NCI-H2029 (cell line): ENCODE results near the gene DDX20.

Experiments
- DNase-seq: peaks from one replicate; lab custom pipeline; 2025; lab: John Stamatoyannopoulos, UW

The DDX20 gene, protein sequence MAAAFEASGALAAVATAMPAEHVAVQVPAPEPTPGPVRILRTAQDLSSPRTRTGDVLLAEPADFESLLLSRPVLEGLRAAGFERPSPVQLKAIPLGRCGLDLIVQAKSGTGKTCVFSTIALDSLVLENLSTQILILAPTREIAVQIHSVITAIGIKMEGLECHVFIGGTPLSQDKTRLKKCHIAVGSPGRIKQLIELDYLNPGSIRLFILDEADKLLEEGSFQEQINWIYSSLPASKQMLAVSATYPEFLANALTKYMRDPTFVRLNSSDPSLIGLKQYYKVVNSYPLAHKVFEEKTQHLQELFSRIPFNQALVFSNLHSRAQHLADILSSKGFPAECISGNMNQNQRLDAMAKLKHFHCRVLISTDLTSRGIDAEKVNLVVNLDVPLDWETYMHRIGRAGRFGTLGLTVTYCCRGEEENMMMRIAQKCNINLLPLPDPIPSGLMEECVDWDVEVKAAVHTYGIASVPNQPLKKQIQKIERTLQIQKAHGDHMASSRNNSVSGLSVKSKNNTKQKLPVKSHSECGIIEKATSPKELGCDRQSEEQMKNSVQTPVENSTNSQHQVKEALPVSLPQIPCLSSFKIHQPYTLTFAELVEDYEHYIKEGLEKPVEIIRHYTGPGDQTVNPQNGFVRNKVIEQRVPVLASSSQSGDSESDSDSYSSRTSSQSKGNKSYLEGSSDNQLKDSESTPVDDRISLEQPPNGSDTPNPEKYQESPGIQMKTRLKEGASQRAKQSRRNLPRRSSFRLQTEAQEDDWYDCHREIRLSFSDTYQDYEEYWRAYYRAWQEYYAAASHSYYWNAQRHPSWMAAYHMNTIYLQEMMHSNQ

DNA sequence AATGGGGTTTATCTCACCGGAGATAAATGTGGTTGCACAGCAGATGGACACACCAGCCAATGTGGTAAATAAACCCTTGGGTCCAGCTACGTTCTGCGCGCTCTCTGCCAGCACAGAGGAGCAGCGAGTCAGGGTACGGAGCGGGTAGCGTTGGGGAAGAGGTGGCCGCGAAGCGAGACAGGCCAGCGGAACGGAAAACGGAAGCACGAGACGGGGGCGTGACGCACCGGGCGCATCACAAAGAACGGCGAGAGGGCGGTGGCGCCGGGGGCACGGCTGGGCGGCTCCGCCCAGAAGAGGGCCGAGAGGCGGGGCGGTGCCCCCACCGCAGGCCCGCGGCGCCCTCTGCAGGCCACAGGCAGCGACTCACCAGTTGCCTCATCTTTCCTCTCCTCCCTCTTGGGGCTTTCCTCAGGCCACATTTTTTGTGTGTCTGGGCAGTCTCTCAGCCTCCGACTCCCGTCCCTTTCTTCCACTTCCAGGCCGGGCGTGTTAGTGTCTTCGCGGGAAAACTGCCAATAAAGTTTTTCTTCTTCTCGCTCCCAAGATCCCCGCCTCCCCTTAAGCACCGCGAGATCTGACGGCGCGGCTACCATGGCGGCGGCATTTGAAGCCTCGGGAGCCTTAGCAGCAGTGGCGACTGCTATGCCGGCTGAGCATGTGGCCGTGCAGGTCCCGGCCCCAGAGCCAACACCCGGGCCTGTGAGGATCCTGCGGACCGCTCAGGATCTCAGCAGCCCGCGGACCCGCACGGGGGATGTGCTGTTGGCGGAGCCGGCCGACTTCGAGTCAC is at the start of gene DDX20:
DDX20 (plus strand) TSS at position 571 of the 793 bp plus-strand sequence; CDS start at position 595, 24 bp downstream.
- DNase-seq = peak; percentile 91

DNA sequence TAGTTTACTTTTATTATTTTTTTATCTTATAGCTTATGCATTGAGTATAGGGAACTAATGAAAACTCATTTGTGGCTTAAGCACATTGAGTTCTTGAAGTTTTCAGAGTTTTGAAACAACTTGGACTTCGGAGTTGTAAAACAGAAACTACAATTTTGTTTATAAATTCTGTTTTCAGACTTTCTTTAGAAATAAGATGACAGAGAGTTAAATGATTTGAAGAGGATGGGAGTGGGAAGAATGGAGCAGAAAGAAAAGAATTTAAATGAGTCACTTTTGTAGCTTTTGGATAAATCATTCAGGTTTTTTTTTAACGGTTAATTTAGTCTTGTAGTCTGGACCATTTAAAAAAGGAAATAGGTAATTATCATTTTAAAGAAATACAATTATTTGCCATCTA is 48.8 kb upstream of the DDX20 start:
- no peak for DNase-seq

DNA sequence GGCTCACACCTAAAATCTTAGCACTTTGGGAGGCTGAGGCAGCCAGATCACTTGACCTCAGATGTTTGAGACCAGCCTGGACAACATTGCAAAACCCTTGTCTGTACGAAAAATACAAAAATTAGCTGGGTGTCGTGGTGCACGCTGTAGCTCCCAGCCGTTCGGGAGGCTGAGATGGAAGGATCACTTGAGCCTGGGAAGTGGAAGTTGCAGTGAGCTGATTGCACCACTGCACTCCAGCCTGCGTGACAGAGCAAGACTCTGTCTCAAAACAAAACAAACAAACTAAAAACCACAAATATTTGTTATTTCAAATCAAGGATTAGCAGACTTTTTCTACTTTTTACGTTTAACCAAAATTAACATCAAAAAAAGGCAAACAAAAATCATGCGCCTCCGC is 47.8 kb upstream of the DDX20 start:
- DNase-seq = no peak

DNA sequence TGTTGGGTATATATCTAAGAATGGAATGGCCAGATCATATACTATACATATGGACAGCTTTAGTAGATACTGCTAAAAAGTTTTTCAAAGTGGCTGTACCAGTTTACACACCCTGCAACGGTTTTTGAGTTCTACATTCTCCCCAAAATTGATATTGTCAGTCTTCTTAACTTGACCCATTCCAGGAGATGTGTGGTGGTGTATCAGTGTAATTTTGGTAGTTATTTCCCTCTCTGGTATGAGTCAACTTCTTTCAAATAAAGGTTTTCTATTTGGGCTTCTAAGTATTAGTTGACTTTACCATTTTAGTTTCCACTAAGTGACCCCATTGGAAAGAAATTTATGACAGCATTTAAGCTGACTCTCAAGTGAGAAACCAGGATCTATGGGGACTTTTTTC is 45.7 kb upstream of the DDX20 start:
- DNase-seq = no peak

DNA sequence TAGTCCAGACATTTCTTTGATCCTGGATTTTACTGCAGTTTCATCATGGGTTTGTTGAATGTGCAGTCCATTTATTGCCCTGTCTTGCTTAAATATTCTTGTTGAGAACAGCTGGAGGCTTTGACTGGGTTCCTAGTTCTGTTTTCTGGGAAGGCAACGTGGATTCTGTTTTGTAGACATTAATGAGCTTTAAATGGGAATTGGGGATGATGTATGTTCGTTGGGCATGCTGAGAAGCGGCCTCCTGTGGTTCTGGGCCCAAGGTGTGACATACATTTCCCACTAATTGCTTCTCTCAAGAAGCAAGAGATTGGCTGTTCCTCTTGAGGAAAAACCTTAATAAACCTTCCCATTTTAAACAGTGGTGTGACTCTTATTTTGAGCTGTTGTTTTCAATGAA is 39.4 kb upstream of the DDX20 start:
- no peak for DNase-seq

DNA sequence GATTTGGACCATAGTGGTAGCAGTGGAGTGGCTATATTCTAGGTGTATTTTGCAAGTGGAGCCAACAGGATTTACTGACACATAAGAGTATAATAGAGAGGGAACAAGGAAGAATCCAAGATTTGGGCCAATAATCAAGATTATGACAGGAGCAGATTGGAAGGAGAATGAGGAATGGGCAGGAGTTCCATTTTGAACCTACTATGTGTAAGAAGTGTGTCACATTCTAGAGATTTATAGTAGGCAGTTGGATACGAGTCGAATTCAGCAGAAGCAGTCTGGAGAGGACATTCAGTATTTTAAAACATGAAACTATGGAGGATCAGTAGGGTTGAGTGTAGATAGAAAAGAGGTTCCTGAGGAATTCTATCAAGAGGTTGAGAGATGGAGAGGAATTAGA is 38.3 kb upstream of the DDX20 start:
- DNase-seq = no peak

DNA sequence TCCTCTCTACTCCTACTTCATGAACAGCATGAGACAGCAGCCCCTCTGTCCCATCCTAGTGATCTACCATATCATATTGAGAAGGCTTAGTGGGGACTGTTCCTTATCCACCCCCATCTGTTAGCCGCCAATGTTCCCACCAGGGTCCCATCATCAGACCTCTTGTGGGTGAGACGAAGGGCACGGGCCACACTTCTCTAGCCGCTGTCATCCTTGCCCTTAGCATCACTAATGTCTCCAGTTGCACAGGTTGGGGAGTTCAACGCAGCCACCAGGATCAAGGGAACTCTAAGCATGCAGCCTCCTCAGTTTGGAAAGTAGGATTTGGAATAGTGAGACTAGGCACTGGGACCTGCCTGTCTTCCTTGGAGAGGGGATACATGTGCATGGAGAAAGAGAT is 36.6 kb upstream of the DDX20 start:
- DNase-seq = no peak

DNA sequence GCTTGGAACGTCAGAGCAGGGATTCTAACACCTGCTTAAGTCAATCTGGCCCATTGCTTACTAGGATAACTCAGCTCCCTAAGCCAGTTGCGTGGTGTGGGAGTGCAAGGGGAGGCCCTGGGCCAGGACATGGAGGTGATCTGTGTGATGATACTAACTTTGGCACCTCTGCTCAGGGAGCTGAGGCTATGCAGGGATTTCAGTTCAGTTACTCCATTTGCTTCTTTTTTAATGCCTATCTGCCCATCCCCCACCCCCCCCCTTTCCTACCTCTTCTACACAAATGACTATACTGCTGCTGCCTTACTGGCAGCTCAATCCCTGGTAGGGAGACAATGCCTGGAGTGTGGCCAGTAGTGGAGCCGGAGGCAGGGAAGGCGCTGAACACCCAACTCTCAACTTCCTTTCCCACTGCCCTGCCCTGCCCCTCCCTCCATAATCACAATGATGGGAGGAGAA is 36.0 kb upstream of the DDX20 start:
- no peak for DNase-seq

DNA sequence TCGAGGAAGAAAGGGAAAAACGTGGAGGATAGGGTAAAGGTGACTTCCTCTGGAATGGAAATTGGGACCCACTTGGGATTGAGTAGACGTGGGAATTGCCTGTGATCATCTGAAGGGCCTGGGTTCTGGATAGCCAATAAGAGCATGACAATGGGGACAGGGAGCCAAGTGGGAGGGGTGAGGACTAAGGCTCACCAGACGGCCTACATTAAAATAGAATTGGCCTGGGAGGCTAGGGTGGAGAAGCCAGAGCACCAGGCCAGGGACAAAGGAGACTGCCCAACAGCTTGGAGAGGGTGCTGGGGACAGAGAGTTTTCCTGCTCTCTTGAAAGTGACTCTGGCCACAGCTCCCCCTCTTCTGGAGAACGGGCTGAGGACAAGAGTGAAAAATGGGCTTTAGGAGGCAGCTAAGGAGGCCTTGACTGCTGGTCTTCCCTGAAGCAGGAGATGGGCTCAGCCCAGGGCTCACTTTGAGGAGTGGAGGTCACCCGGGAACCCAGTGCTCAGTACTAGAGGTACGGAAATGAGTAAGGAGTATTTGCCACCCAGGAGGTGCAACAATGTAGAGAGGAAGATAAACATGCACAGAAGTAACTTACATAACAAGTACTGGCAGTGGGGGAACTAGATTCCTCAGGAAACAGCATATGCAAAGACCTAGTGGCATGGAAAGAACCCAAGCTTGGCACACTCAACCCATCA is 35.3 kb upstream of the DDX20 start:
- no peak for DNase-seq

DNA sequence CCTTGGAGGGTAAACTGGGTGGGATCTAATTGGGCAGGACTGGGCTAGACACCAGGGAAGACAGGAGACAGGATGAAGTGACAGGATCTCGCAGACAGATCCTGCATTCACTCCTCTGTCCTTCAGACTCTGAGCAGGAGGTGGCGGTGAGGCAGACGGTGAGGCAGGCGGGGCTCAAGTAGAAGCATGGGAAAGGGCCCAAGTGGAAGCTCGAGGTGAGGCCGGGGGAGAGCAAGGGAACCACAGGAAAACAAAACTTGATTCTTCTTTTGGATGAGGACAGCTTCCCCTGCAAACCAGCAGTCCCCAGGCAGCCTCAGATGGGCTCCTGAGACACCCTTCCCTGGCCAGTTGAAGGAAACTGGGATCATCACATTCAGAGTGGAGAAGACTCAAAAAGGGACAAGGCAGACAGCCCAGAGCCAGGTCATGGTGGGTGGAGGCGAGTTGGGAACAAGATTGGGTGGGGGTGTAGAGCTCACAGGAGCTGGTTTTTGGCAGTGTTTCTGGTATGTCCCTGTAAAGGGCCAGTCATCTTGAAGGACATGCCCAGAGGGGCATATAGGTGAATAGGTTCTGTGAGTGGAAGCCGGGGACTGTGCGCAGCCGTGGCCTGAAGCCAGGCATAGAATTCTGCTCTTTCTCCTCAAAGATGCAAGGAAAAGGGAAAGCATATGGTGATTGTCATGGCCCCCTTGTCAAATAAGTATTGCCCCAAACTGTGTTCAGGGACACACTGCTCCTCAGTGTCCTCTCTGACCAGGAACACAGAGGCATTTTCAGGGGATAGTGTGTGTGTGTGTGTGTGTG is 34.5 kb upstream of the DDX20 start:
- no peak for DNase-seq

DNA sequence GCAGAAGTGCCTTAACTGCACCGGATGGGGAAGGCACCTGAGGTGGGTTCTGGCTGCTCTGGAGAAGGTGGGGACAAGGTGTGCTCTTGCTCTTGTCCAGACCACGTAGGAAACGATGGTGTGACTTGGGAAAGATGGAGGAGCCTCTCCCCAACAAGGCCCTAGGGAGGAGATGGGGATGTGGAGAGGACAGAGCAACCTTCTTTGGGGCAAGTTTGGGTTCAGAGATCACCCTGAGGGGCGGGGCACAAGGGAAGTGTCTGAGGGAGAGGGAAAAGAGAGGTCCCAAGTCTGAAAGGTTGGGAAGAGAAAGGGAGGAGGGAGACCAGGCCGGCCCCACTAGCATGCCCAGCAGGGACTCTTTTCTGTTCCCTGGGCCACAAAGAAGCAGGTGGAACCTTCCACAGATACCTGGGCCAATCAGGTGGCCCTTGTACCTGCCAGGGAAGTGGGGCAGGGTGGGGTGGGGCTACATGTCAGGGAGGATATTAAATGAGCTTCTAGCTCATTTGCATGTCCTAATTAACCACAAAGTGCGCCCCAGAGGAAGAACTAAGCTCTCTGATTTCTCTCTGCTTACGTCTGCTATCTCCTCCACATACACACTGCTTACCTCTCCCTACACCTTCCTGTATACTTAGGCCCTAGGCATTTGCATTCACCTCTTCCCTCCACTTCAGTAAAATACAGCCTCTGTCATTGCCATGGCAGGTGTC is 32.5 kb upstream of the DDX20 start:
- DNase-seq = no peak

DNA sequence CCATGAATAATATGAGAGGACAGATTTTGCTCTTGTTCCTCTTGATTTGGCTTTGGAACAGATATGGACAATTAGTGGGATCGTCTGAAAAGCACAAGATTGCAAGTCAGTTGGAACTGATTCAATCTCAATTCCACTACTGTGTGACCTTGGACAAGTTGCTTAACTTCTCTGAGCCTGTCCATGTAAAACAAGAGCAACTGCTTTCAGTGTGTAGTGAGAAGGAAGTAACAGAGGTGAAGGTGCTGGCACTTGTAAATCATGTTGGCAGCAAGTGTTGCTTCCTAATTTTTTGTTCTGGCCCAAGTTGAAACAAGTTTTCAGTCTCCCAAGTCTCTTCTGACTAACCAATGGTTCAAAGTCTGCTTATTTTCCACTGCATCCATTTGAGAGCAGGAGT is 31.8 kb upstream of the DDX20 start:
- no peak for DNase-seq

DNA sequence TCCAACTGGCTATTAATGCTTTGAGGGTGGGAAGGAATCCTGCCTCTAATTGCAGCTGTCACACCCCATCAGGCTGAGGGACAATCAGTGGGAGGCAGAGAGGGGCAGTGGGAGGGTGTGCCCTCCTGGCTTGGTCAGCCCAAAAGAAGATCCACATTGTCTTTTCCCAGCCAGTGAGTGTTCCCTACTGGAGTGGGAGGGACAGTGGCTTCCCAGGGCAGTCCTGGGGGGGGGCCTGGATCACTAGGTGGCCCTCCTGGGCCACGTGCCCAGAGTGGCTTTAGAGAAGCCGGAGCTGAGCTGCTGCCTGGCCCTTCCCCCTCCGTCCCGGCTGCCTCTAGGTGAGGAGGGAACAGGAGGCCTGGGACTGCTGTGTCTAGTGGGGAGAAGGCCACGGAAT is 30.5 kb upstream of the DDX20 start:
- DNase-seq = no peak

DNA sequence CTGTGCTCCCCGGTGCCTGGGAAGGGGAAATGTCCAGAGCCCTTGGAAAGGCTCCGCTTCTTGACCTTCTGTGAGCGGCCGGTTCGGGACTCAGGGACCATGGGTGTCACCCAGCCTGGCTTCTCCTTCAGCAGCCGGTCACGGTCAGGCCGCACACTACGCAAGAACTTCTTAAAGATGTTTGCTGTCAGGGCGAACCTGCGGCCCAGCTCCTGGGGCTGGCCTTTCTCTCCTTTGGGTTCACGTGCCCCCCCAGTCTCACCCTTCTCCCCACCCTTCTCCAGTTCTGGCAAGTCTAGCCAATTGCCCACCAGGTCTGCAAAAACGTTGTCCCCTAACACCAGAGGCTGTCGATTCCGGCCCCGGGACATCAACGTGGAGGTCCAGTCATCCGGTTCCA is 28.6 kb upstream of the DDX20 start:
- DNase-seq = no peak

DNA sequence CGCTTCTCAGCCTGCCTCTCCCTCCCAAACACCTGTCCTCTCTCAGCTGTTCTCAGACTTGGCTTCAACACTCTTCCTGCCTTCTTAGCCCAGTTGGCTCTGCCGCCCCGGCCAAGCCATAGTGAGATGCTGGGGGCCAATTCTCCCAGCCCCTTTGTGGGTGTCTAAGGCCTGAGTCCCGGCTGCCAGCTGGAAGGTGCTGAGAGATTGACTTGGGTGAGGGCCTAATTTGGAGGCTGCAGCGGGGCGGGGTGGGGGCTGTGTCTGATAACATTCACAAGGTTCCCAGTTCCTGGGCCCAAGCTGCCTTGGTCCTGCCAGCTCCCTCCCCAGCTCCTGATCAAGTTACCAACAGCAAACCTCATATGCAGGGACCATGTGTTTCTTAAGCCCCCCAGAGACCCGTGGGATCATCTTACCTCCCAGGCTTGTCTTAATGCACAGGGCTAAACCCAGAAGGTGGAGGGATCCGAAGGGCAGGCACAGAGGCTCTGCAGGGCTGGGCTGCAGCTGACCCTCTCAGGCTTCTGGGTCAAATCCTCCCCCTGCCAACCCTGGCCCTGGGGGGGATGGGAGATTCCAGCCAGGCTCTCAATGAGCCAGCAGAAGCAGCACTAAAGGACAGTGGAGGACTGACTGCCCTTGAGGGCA is 26.3 kb upstream of the DDX20 start:
- no peak for DNase-seq

DNA sequence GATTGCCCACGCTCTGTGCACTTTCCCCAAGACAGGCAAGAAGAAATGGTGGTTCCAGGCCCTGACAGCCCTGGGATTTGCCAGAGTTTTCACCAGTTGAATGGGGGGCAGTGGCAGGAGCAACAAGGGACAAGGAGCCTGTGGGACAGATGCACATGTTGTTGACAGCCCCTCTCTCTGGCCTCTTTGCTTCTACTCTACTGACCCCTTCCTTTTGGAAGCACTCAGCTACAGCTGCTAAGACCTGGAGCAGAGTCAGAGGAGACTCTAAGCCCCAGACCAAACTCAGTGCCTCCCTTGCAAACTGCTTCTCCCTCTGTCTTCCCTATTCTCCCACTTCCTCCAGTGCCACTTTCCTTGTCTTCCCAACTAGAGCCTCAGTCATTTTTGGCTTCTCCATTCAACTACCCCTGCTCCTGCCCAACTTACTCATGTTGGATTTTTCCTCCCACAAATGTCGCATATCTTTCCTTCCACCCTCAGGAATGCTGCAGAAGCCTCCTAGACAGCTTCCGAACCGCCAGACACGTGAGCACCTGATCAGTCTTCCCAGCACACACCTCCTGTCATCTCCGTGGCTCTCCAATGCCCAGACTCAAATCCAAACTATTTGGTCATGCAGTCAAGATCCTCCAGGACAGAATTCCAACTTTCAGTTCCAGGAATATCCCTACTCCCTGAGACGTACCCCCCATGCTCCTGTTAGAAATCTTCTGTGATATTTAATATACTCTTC is 25.6 kb upstream of the DDX20 start:
- DNase-seq = no peak

DNA sequence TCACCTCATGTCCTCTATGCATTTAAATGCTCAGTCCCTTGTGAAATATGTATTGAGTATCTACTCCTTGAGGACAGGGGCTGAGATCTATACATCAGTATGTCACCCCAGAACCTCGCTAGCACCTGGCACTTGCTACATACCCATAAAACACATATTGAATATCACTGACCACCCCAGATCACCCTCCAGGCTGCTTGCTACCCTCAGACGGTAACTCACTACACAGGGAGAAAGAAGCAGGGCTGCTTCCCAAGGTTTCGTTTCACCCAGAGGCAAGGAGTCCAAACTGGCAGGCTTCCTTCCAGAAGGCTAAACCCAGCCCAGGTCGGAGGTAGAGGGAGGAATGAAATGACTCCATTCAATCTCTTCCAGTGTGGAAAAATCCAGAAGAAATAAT is 25.0 kb upstream of the DDX20 start:
- DNase-seq = no peak

DNA sequence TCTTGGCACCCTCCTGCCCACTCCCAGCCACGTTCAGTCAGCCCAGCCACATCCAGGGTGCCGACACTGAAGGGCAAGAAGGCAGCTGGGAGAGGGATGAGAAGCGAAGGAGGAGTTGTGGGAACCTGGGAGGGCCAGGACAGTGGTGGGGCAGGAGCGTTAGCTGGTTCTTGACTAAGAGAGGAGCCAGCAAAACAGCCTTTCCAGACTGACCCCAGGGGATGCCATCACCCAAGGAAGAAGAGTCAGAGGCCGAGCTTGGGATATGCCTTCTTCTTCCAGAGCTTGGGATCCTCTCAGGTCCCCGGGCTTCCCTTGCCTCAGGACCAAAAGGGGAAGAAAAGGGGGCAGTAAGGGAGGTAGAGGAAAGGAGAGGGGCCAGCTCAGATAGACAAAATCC is 23.7 kb upstream of the DDX20 start:
- no peak for DNase-seq

DNA sequence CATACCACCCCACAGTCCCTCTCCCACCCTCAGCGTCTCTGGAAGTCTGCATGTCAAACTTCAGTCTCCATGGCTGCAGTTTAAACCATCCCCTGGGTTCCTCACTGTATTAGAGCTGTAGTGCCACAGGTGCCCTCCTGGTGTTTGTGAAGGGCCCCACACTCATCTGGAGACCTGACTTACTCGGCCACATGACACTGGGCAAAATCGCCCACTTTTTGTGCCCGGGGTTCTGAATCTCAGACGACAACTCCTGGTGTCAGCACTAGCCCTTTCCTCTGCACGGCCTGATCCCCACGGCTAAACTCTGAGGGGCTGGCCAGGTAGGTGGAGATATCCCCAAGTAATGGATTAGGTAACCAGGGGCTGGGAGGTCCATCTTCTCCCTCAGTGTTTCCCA is 23.0 kb upstream of the DDX20 start:
- no peak for DNase-seq
